Ishikawa (cell line): Measurements from ENCODE around the gene GRID1.

Source experiments
- ZBTB7A ChIP-seq: IDR thresholded peaks from 2 replicates; pipeline ENCODE4 v1.6.1; 2012; ENCODE audit warnings: low read depth
- TF ChIP-seq, protein P1 (sequence below): IDR thresholded peaks from 2 replicates; pipeline ENCODE4 v1.6.1; 2012
- TF ChIP-seq, protein P2 (sequence below): IDR thresholded peaks from 2 replicates; pipeline ENCODE4 v1.6.1; 2012

DNA sequence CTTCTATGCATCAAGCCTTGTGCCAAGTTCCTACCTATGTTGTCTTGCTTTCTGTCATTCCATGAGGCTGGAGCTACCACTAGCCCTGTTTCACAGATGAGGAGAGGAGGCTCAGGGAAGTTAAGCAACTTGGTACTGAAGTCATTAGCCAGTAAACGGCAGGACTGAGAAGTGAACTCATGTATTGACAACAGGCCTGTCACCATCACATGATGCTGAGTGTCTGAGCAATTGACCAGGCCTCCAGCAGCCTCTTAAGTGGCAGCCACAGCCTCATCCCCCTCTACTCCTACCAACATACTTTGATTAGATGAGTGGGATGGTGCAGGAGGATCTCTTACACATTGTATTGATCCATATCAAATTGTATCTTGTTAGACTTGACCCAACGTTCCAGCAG lies 317.6 kb downstream of the GRID1 start:
- no peak for TF ChIP-seq ZBTB7A
- TF ChIP-seq, protein P1, sequence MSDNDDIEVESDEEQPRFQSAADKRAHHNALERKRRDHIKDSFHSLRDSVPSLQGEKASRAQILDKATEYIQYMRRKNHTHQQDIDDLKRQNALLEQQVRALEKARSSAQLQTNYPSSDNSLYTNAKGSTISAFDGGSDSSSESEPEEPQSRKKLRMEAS = no peak
- TF ChIP-seq, protein P2, sequence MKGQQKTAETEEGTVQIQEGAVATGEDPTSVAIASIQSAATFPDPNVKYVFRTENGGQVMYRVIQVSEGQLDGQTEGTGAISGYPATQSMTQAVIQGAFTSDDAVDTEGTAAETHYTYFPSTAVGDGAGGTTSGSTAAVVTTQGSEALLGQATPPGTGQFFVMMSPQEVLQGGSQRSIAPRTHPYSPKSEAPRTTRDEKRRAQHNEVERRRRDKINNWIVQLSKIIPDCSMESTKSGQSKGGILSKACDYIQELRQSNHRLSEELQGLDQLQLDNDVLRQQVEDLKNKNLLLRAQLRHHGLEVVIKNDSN = no peak
